Raji (cell line): ENCODE results near the gene LILRB2.

Experiments used
- POLR2A ChIP-seq: IDR thresholded peaks from 2 replicates; pipeline ENCODE4 v1.6.1; 2011; ENCODE audit warnings: low read depth, low read length, control low read depth; ENCODE audit not compliant: insufficient read depth

LILRB2 gene

GRCh38 chr19:54281007-54281728 is at the start of gene LILRB2:
LILRB2 (minus strand) TSS chr19:54281110; CDS start chr19:54280496, 614 bp downstream.
- TF ChIP-seq POLR2A, result no peak

GRCh38 chr19:54329476-54330165 is 48.7 kb upstream of the LILRB2 start:
- TF ChIP-seq POLR2A, result no peak

GRCh38 chr19:54325631-54326030 is 44.7 kb upstream of the LILRB2 start:
- TF ChIP-seq POLR2A, result no peak

GRCh38 chr19:54325194-54325621 is 44.3 kb upstream of the LILRB2 start:
- no peak for TF ChIP-seq POLR2A

GRCh38 chr19:54324071-54324470 is 43.2 kb upstream of the LILRB2 start:
- TF ChIP-seq POLR2A, result no peak

- no peak for TF ChIP-seq POLR2A
These were observed 39.2 kb upstream of the LILRB2 start for GRCh38 chr19:54319892-54320670.

- no peak for TF ChIP-seq POLR2A
These were observed 38.1 kb upstream of the LILRB2 start for GRCh38 chr19:54319049-54319448.

- TF ChIP-seq POLR2A, result no peak
These were observed 37.0 kb upstream of the LILRB2 start for GRCh38 chr19:54317965-54318240.

GRCh38 chr19:54317108-54317964 is 36.4 kb upstream of the LILRB2 start:
- no peak for TF ChIP-seq POLR2A

- no peak for TF ChIP-seq POLR2A
These were observed 35.8 kb upstream of the LILRB2 start for GRCh38 chr19:54316746-54317107.

- TF ChIP-seq POLR2A, result no peak
These were observed 35.0 kb upstream of the LILRB2 start for GRCh38 chr19:54315956-54316355.

GRCh38 chr19:54312436-54313377 is 31.8 kb upstream of the LILRB2 start, which contains the start of gene LILRA5:
LILRA5 (minus strand) TSS chr19:54313166; CDS start chr19:54313019, 147 bp downstream.
- no peak for TF ChIP-seq POLR2A

GRCh38 chr19:54312011-54312410 is 31.1 kb upstream of the LILRB2 start:
- TF ChIP-seq POLR2A, result no peak

GRCh38 chr19:54311486-54311885 is 30.6 kb upstream of the LILRB2 start:
- no peak for TF ChIP-seq POLR2A
